ENCODE results near the gene SGK1. TPM values are rescaled to one million over a fixed set of nuclear protein-coding genes. Genes with fewer than 3 reads are reported as not detected.

Gene SGK1
- total RNA-seq, 1 experiment from 2014 or later, result 23.2 TPM

DNA sequence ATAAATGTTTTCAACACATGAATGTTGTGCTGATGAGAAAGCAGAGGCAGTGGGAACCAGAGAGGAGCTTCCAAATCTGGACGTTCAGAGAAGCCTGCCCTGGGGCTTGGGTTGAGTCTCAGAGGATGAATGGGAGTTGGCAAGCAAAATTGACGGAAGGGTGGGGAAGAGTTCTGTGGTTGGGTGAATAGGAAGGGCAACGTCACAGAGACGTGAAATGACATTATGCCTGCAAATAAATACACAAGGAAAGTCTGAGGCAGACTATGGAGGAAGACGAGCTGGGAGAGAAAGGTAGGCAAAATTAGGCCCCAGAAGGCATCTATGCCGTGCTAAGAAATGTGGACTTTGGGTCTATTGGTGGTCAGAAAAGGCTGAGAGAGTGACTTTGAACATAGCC lies 25.2 kb upstream of the SGK1 start:
- Mint-ChIP-seq H3K4me1 (0 out of 2 replicates have a peak, but pooled peaks cover 2% of the 10 kb centered on the region), H3K9me3 (no peaks in the 10 kb centered on the region), H3K27ac (peak overlapping the region; percentile 2; the same call in 1 of the 2 replicates), H3K36me3 (no peaks in the 10 kb centered on the region), H3K4me3 (no peak overlapping the region), H3K27me3 (ENCODE audit: low read depth) (peaks cover 3% of the 10 kb centered on the region; the same call in 1 of the 2 replicates)
- POLR2A ChIA-PET, result no interaction called here
- DNase-seq (ENCODE audit: low spot score) (no peak), ATAC-seq (no peak)
- CTCF ChIA-PET, result no interaction called here
- TF ChIP-seq SMAD4 (CRISPR knock-in tag; IDR thresholded peaks at IDR 0.05), result no peak
- no peak for TF ChIP-seq JUN (CRISPR knock-in tag; IDR thresholded peaks at IDR 0.05)
- TF ChIP-seq RELA (CRISPR knock-in tag; IDR thresholded peaks at IDR 0.05; ENCODE audit: borderline replicate concordance), result no peak
- no peak for TF ChIP-seq ZBTB21 (CRISPR knock-in tag; IDR thresholded peaks at IDR 0.05; ENCODE audit: borderline replicate concordance)
- no peak for TF ChIP-seq MAX (CRISPR knock-in tag; IDR thresholded peaks at IDR 0.05)
- TF ChIP-seq TEAD1 (CRISPR knock-in tag; IDR thresholded peaks at IDR 0.05), result no peak
- no peak for TF ChIP-seq MXD4 (CRISPR knock-in tag; IDR thresholded peaks at IDR 0.05; ENCODE audit: borderline replicate concordance)
- no peak for TF ChIP-seq ATF1 (CRISPR knock-in tag; IDR thresholded peaks at IDR 0.05)
- TF ChIP-seq, protein P1, sequence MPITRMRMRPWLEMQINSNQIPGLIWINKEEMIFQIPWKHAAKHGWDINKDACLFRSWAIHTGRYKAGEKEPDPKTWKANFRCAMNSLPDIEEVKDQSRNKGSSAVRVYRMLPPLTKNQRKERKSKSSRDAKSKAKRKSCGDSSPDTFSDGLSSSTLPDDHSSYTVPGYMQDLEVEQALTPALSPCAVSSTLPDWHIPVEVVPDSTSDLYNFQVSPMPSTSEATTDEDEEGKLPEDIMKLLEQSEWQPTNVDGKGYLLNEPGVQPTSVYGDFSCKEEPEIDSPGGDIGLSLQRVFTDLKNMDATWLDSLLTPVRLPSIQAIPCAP (CRISPR knock-in tag; IDR thresholded peaks at IDR 0.05), result no peak
- TF ChIP-seq NFATC4 (CRISPR knock-in tag; IDR thresholded peaks at IDR 0.05), result no peak
- TF ChIP-seq ZNF121 (CRISPR knock-in tag; IDR thresholded peaks at IDR 0.05), result no peak
- no peak for TF ChIP-seq ZNF532 (CRISPR knock-in tag; IDR thresholded peaks at IDR 0.05; ENCODE audit: borderline replicate concordance)
- TF ChIP-seq ZNF416 (CRISPR knock-in tag; IDR thresholded peaks at IDR 0.05), result no peak
- TF ChIP-seq, protein P2, sequence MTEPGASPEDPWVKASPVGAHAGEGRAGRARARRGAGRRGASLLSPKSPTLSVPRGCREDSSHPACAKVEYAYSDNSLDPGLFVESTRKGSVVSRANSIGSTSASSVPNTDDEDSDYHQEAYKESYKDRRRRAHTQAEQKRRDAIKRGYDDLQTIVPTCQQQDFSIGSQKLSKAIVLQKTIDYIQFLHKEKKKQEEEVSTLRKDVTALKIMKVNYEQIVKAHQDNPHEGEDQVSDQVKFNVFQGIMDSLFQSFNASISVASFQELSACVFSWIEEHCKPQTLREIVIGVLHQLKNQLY (CRISPR knock-in tag; IDR thresholded peaks at IDR 0.05), result no peak
- TF ChIP-seq, protein P3, sequence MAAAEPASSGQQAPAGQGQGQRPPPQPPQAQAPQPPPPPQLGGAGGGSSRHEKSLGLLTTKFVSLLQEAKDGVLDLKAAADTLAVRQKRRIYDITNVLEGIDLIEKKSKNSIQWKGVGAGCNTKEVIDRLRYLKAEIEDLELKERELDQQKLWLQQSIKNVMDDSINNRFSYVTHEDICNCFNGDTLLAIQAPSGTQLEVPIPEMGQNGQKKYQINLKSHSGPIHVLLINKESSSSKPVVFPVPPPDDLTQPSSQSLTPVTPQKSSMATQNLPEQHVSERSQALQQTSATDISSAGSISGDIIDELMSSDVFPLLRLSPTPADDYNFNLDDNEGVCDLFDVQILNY (CRISPR knock-in tag; IDR thresholded peaks at IDR 0.05), result no peak
- TF ChIP-seq SOX15 (CRISPR knock-in tag; IDR thresholded peaks at IDR 0.05), result no peak
- no peak for TF ChIP-seq FOXK1 (CRISPR knock-in tag; IDR thresholded peaks at IDR 0.05)
- TF ChIP-seq, protein P4, sequence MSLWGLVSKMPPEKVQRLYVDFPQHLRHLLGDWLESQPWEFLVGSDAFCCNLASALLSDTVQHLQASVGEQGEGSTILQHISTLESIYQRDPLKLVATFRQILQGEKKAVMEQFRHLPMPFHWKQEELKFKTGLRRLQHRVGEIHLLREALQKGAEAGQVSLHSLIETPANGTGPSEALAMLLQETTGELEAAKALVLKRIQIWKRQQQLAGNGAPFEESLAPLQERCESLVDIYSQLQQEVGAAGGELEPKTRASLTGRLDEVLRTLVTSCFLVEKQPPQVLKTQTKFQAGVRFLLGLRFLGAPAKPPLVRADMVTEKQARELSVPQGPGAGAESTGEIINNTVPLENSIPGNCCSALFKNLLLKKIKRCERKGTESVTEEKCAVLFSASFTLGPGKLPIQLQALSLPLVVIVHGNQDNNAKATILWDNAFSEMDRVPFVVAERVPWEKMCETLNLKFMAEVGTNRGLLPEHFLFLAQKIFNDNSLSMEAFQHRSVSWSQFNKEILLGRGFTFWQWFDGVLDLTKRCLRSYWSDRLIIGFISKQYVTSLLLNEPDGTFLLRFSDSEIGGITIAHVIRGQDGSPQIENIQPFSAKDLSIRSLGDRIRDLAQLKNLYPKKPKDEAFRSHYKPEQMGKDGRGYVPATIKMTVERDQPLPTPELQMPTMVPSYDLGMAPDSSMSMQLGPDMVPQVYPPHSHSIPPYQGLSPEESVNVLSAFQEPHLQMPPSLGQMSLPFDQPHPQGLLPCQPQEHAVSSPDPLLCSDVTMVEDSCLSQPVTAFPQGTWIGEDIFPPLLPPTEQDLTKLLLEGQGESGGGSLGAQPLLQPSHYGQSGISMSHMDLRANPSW (CRISPR knock-in tag; conservative IDR thresholded peaks at IDR 0.05; ENCODE audit: low read depth), result no peak
- no peak for TF ChIP-seq ELF4 (CRISPR knock-in tag; IDR thresholded peaks at IDR 0.05; ENCODE audit: low read depth)
- TF ChIP-seq ARID4B (CRISPR knock-in tag; IDR thresholded peaks at IDR 0.05; ENCODE audit: borderline replicate concordance), result no peak
